Ramos (cell line): Measurements from ENCODE around the gene CASZ1.

Experiments
- in situ Hi-C: fragments of 300-500 bp; cut with MboI; formaldehyde crosslinking; loops from one replicate; pipeline ENCODE4 v1.14.3; 2022; ENCODE audit warnings: low sequenced_read_pairs; ENCODE audit not compliant: unreplicated experiment

The CASZ1 gene

GRCh38 chr1:10824821-10825540 is 28.5 kb upstream of the CASZ1 start:
- in situ Hi-C loops: no loop called here

GRCh38 chr1:10823000-10823401 is 26.6 kb upstream of the CASZ1 start:
- in situ Hi-C loops: no loop called here

GRCh38 chr1:10821388-10821787 is 24.9 kb upstream of the CASZ1 start:
- in situ Hi-C loops: no loop called here

GRCh38 chr1:10820422-10820821 is 24.0 kb upstream of the CASZ1 start:
- in situ Hi-C loops: no loop called here

- in situ Hi-C loops: no loop called here
These were observed 22.9 kb upstream of the CASZ1 start for GRCh38 chr1:10819198-10819901.

GRCh38 chr1:10818262-10819197 is 22.1 kb upstream of the CASZ1 start:
- in situ Hi-C loops: no loop called here

- in situ Hi-C loops: no loop called here
These were observed 20.4 kb upstream of the CASZ1 start for GRCh38 chr1:10816743-10817369.

- in situ Hi-C loops: no loop called here
These were observed 19.8 kb upstream of the CASZ1 start for GRCh38 chr1:10816233-10816632.

GRCh38 chr1:10815858-10816195 is 19.4 kb upstream of the CASZ1 start:
- in situ Hi-C loops: no loop called here

- in situ Hi-C loops: no loop called here
These were observed 18.8 kb upstream of the CASZ1 start for GRCh38 chr1:10814976-10815857.

GRCh38 chr1:10814312-10814711 is 17.9 kb upstream of the CASZ1 start:
- in situ Hi-C loops: no loop called here

- in situ Hi-C loops: no loop called here
These were observed 17.4 kb upstream of the CASZ1 start for GRCh38 chr1:10813799-10814198.

GRCh38 chr1:10812387-10812915 is 16.0 kb upstream of the CASZ1 start:
- in situ Hi-C loops: no loop called here

GRCh38 chr1:10808441-10808840 is 12.0 kb upstream of the CASZ1 start:
- in situ Hi-C loops: no loop called here

- in situ Hi-C loops: no loop called here
These were observed 10.5 kb upstream of the CASZ1 start for GRCh38 chr1:10806966-10807365.

GRCh38 chr1:10803971-10804820 is 7.8 kb upstream of the CASZ1 start:
- in situ Hi-C loops: no loop called here

GRCh38 chr1:10802944-10803715 is 6.7 kb upstream of the CASZ1 start:
- in situ Hi-C loops: no loop called here

GRCh38 chr1:10800778-10801177 is 4.3 kb upstream of the CASZ1 start:
- in situ Hi-C loops: no loop called here
